Measurements from ENCODE around the gene IL1A.

GRCh38 chr2:112831946-112832840, 47.9 kb upstream of the IL1A start:
- TF ChIP-seq PATZ1 (CRISPR knock-in tag; IDR thresholded peaks at IDR 0.05; ENCODE audit: borderline replicate concordance) (no peak), TOX (CRISPR knock-in tag; IDR thresholded peaks at IDR 0.05; ENCODE audit: borderline replicate concordance) (no peak), ISL1 (CRISPR knock-in tag; IDR thresholded peaks at IDR 0.05) (no peak), PPARA (CRISPR knock-in tag; IDR thresholded peaks at IDR 0.05; ENCODE audit: borderline replicate concordance) (no peak), SNAI2 (CRISPR knock-in tag; IDR thresholded peaks at IDR 0.05) (no peak), ZFP3 (CRISPR knock-in tag; IDR thresholded peaks at IDR 0.05) (no peak), BACH2 (CRISPR knock-in tag; IDR thresholded peaks at IDR 0.05; ENCODE audit: borderline replicate concordance) (no peak), ZC3H10 (CRISPR knock-in tag; IDR thresholded peaks at IDR 0.05) (no peak), ARNTL (CRISPR knock-in tag; IDR thresholded peaks at IDR 0.05; ENCODE audit: borderline replicate concordance, low read depth) (no peak), ZFP30 (CRISPR knock-in tag; IDR thresholded peaks at IDR 0.05) (no peak), CSDC2 (CRISPR knock-in tag; IDR thresholded peaks at IDR 0.05) (no peak), ESRRG (CRISPR knock-in tag; IDR thresholded peaks at IDR 0.05) (no peak)
